GM23338 (cell line): ENCODE results near the gene RHOD. TPM values are rescaled to one million over a fixed set of nuclear protein-coding genes. Genes with fewer than 3 reads are reported as not detected.

Experiments used
- ATAC-seq: fragments of 200-7000 bp; cut with Tn5 transposase; 3 replicates; pipeline ENCODE4 v1.9.1; 2020
- DNase-seq: peaks from one replicate; pipeline ENCODE4 v3.0.0-alpha.2; 2015; ENCODE audit warnings: low spot score
- H2AFZ ChIP-seq: fragments of 200-600 bp; sonication (generic); 2 replicates; pipeline ENCODE4 v1.8.0; 2016; ENCODE audit warnings: antibody characterized with exemption, mild to moderate bottlenecking, moderate library complexity
- H3F3A ChIP-seq: fragments of 200-600 bp; sonication (generic); replicated peaks from 2 replicates; pipeline ENCODE4 v1.8.0; 2017; ENCODE audit warnings: antibody characterized with exemption, mixed run types, low read depth
- H3K27ac ChIP-seq: fragments of 200-600 bp; sonication (generic); 2 replicates; pipeline ENCODE4 v1.6.1; 2016; ENCODE audit warnings: low read depth
- H3K27me3 ChIP-seq: fragments of 200-600 bp; sonication (generic); 2 replicates; pipeline ENCODE4 v1.8.0; 2016; ENCODE audit warnings: mild to moderate bottlenecking, mixed run types, moderate library complexity; ENCODE audit not compliant: insufficient read depth
- H3K36me3 ChIP-seq: fragments of 200-600 bp; sonication (generic); 2 replicates; pipeline ENCODE4 v1.8.0; 2016; ENCODE audit warnings: mild to moderate bottlenecking; ENCODE audit not compliant: insufficient read depth
- H3K4me1 ChIP-seq: fragments of 200-600 bp; sonication (generic); 2 replicates; pipeline ENCODE4 v1.8.0; 2016; ENCODE audit warnings: mild to moderate bottlenecking, moderate library complexity; ENCODE audit not compliant: insufficient read depth
- H3K4me2 ChIP-seq: fragments of 200-600 bp; sonication (generic); 2 replicates; pipeline ENCODE4 v1.7.1; 2017; ENCODE audit warnings: mixed run types
- H3K4me3 ChIP-seq: fragments of 200-600 bp; sonication (generic); 2 replicates; pipeline ENCODE4 v1.6.1; 2016; ENCODE audit warnings: mixed run types
- H3K79me2 ChIP-seq: fragments of 200-600 bp; sonication (generic); replicated peaks from 2 replicates; pipeline ENCODE4 v1.8.0; 2017; ENCODE audit warnings: mild to moderate bottlenecking; ENCODE audit not compliant: insufficient read depth
- H3K9me2 ChIP-seq: fragments of 200-600 bp; sonication (generic); 2 replicates; pipeline ENCODE4 v1.8.0; 2017; ENCODE audit not compliant: insufficient read depth
- H4K20me1 ChIP-seq: fragments of 200-600 bp; sonication (generic); replicated peaks from 2 replicates; pipeline ENCODE4 v1.8.0; 2017; ENCODE audit warnings: mild to moderate bottlenecking; ENCODE audit not compliant: insufficient read depth
- H3K27ac Mint-ChIP-seq: 2 replicates; pipeline ENCODE4 v1.8.0; 2020; ENCODE audit warnings: inconsistent platforms, mild to moderate bottlenecking, moderate library complexity, mixed read lengths
- H3K27me3 Mint-ChIP-seq: 3 replicates; pipeline ENCODE4 v1.8.0; 2022; ENCODE audit warnings: low read depth, mild to moderate bottlenecking, moderate library complexity, mixed read lengths, inconsistent platforms; ENCODE audit not compliant: insufficient read depth, poor library complexity
- H3K36me3 Mint-ChIP-seq: 3 replicates; pipeline ENCODE4 v1.8.0; 2021; ENCODE audit warnings: low read depth, mild to moderate bottlenecking, inconsistent platforms, moderate library complexity, mixed read lengths
- H3K4me1 Mint-ChIP-seq: 3 replicates; pipeline ENCODE4 v1.8.0; 2020; ENCODE audit warnings: mild to moderate bottlenecking, inconsistent platforms, mixed read lengths
- H3K4me3 Mint-ChIP-seq: 3 replicates; pipeline ENCODE4 v1.8.0; 2021; ENCODE audit warnings: moderate library complexity, mild to moderate bottlenecking, inconsistent platforms, mixed read lengths
- H3K9me3 Mint-ChIP-seq: 3 replicates; pipeline ENCODE4 v1.8.0; 2020; ENCODE audit warnings: moderate library complexity, mild to moderate bottlenecking, inconsistent platforms, mixed read lengths
- EZH2phosphoT487 ChIP-seq: fragments of 200-600 bp; sonication (generic); IDR thresholded peaks from one replicate; pipeline ENCODE4 v1.8.1; 2018; ENCODE audit warnings: antibody characterized with exemption; ENCODE audit not compliant: unreplicated experiment
- JUNB ChIP-seq: IDR thresholded peaks from one replicate; pipeline ENCODE4 v1.6.1; 2016; ENCODE audit warnings: antibody characterized with exemption; ENCODE audit not compliant: unreplicated experiment
- REST ChIP-seq: IDR thresholded peaks from one replicate; pipeline ENCODE4 v1.6.1; 2018; ENCODE audit warnings: antibody characterized with exemption; ENCODE audit not compliant: unreplicated experiment
- STAT1 ChIP-seq: IDR thresholded peaks from one replicate; pipeline ENCODE4 v1.6.1; 2016; ENCODE audit warnings: antibody characterized with exemption; ENCODE audit not compliant: unreplicated experiment
- ZNF331 ChIP-seq: fragments of 250-450 bp; sonication (Bioruptor Pico); IDR thresholded peaks from 2 replicates; pipeline ENCODE4 v1.5.0; 2020; ENCODE audit warnings: low read depth, mild to moderate bottlenecking, moderate library complexity
- ZNF462 ChIP-seq: fragments of 250-450 bp; sonication (Bioruptor Pico); IDR thresholded peaks from 2 replicates; pipeline ENCODE4 v1.5.0; 2020; ENCODE audit warnings: mild to moderate bottlenecking, moderate library complexity
- polyA plus RNA-seq: library from polyadenylated mRNA; unstranded; fragments of >200 nt; fragmentation: Nextera tagmentation; extraction: Ambion mirVana; gene quantifications from 2 replicates; pipeline ENCODE4 v1.2.1, GENCODE V29; 2016
- total RNA-seq: library from RNA; depleted of rRNA; stranded (reverse); fragments of >200 nt; shearing (Covaris generic); gene quantifications from 2 replicates; pipeline ENCODE4 v1.2.3, GENCODE V29; 2014

Gene RHOD
- total and polyA plus RNA-seq, 2 experiments from 2014 or later = 13.8 to 16.2 TPM

- Mint-ChIP-seq H3K36me3 (no peaks in the 10 kb centered on the region; the same call in 2 of the 3 replicates), H3K4me3 (no peak overlapping the region), H3K4me1 (peaks cover 10% of the 10 kb centered on the region), H3K9me3 (no peaks in the 10 kb centered on the region), H3K27me3 (peaks cover 11% of the 10 kb centered on the region), H3K27ac (no peak overlapping the region)
- ATAC-seq (no peak), DNase-seq (no peak)
- Histone ChIP-seq H3K79me2 (no peaks in the 10 kb centered on the region), H3K27ac (no peak overlapping the region), H3K9me2 (no peaks in the 10 kb centered on the region), H4K20me1 (no peaks in the 10 kb centered on the region), H2AFZ (no peak overlapping the region), H3K4me1 (no peaks in the 10 kb centered on the region; the same call in 1 of the 2 replicates), H3K36me3 (no peaks in the 10 kb centered on the region), H3K4me3 (no peak overlapping the region), H3K4me2 (no peak overlapping the region), H3F3A (peaks cover 5% of the 10 kb centered on the region; the same call in 1 of the 2 replicates), H3K27me3 (no peaks in the 10 kb centered on the region)
- no peak for TF ChIP-seq JUNB
- no peak for TF ChIP-seq STAT1
- no peak for TF ChIP-seq ZNF331 (CRISPR knock-in tag)
These were observed 19.6 kb downstream of the RHOD start for GRCh38 chr11:67076202-67076601.

- Histone ChIP-seq H3F3A (no peaks in the 10 kb centered on the region), H3K79me2 (no peaks in the 10 kb centered on the region), H3K4me2 (no peak overlapping the region), H3K27me3 (no peaks in the 10 kb centered on the region), H3K4me3 (no peak overlapping the region), H3K27ac (no peak overlapping the region), H4K20me1 (no peaks in the 10 kb centered on the region), H2AFZ (no peak overlapping the region), H3K4me1 (peaks cover 7% of the 10 kb centered on the region; the same call in 1 of the 2 replicates), H3K36me3 (no peaks in the 10 kb centered on the region), H3K9me2 (no peaks in the 10 kb centered on the region)
- H3K27ac Mint-ChIP-seq = no peak overlapping the region
- no peaks in the 10 kb centered on the region for H3K36me3 Mint-ChIP-seq
- H3K4me1 Mint-ChIP-seq = peaks cover 19% of the 10 kb centered on the region
- DNase-seq (no peak), ATAC-seq (no peak)
- peaks cover 19% of the 10 kb centered on the region for H3K27me3 Mint-ChIP-seq
- no peak overlapping the region; the same call in 2 of the 3 replicates for H3K4me3 Mint-ChIP-seq
- no peaks in the 10 kb centered on the region for H3K9me3 Mint-ChIP-seq
- TF ChIP-seq ZNF462 (CRISPR knock-in tag) = no peak
- no peak for TF ChIP-seq EZH2phosphoT487
- no peak for TF ChIP-seq REST
These were observed 22.5 kb downstream of the RHOD start for GRCh38 chr11:67079065-67079705.
